Prostate gland (tissue), 2 donors: ENCODE data around the gene HDLBP.

Experiments
- POLR2A ChIP-seq: fragments of 450-650 bp; IDR thresholded peaks from one replicate; pipeline ENCODE4 v1.6.1; 2016; ENCODE audit warnings: antibody characterized with exemption, mild to moderate bottlenecking
- POLR2AphosphoS5 ChIP-seq: sonication (generic); formaldehyde crosslinking; IDR thresholded peaks from one replicate; pipeline ENCODE4 v1.6.1; 2017; ENCODE audit warnings: antibody characterized with exemption
- TF ChIP-seq, protein P1 (sequence below), 4 experiments: fragments of 200-600 bp in 2 of 4; fragments of 450-650 bp in 2 of 4; sonication (generic) in 2 of 4; IDR thresholded peaks; 1 replicate in 3 of 4; 2 replicates in 1 of 4; pipeline ENCODE4 v1.5.1; 2016 to 2019; ENCODE audit warnings: antibody characterized with exemption in 4 of 4, mild to moderate bottlenecking in 2 of 4, moderate library complexity in 2 of 4

DNA sequence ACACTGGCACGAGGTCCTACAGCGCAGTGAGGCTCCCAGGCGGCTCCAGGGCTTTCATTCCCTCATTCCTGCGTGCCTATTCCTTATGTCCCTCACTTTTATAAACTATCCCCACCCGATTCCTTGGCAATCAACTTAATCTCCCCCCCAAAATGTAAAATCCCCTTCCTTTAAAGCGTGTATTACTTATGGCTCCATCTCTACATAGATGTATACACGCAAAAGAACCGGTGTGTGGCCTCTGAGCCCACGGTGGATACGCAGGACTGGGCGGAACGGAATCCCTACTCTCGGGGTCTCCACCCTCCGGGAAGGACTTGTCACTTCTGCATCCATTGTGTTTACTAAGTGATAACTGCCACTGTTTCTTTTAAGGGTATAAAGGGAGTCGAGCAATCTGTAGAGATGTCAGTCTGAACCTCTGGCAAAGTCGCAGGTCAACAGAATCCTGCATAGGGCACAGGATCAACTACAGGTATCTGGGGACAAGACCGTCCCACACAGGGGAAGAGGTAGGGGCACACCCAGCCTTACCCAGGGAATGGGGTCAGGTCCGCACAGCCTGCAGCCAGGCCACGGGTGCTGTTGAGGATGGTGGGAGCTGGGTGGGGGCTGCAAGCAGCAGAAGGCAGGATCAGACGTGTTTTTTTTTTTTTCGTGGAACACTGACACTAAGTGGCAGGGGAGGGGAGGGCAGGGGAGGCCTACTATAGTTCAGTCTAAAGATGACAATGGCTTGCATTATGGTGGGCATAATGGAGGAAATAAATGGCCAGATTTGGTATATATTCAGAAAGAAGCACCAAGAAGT lies 42.1 kb downstream of the HDLBP start:
- TF ChIP-seq, protein P1, sequence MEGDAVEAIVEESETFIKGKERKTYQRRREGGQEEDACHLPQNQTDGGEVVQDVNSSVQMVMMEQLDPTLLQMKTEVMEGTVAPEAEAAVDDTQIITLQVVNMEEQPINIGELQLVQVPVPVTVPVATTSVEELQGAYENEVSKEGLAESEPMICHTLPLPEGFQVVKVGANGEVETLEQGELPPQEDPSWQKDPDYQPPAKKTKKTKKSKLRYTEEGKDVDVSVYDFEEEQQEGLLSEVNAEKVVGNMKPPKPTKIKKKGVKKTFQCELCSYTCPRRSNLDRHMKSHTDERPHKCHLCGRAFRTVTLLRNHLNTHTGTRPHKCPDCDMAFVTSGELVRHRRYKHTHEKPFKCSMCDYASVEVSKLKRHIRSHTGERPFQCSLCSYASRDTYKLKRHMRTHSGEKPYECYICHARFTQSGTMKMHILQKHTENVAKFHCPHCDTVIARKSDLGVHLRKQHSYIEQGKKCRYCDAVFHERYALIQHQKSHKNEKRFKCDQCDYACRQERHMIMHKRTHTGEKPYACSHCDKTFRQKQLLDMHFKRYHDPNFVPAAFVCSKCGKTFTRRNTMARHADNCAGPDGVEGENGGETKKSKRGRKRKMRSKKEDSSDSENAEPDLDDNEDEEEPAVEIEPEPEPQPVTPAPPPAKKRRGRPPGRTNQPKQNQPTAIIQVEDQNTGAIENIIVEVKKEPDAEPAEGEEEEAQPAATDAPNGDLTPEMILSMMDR (IDR thresholded peaks at IDR 0.05) = no peak
- TF ChIP-seq POLR2A (no peak), POLR2AphosphoS5 (no peak)
